GM06990 (cell line): ENCODE results near the gene MYO9A.
"Not testable (repeated sequence)": the region's sequence is repeated elsewhere in the genome, so short reads cannot be mapped to it uniquely, and the experiment has no call there.

Experiments
- DNase-seq: peaks from one replicate; pipeline ENCODE4 v3.0.0-alpha.2; 2011; ENCODE audit not compliant: insufficient read length; ENCODE audit errors: extremely low read depth
- H3K27me3 ChIP-seq: replicated peaks from 2 replicates; pipeline ENCODE4 v1.6.0; 2011; ENCODE audit warnings: low read length; ENCODE audit not compliant: control insufficient read depth, insufficient read depth
- H3K36me3 ChIP-seq: 2 replicates; pipeline ENCODE4 v1.5.1; 2011; ENCODE audit warnings: low read length; ENCODE audit not compliant: control insufficient read depth, insufficient read depth
- H3K4me3 ChIP-seq: replicated peaks from 2 replicates; pipeline ENCODE4 v1.5.1; 2011; ENCODE audit warnings: low read depth, mild to moderate bottlenecking, control low read depth, low read length
- TF ChIP-seq, protein P1 (sequence below): IDR thresholded peaks from 2 replicates; pipeline ENCODE4 v1.5.1; 2011; ENCODE audit warnings: low read length, control low read depth, mild to moderate bottlenecking, inconsistent platforms; ENCODE audit not compliant: insufficient read depth, poor library complexity, severe bottlenecking

MYO9A gene

DNA sequence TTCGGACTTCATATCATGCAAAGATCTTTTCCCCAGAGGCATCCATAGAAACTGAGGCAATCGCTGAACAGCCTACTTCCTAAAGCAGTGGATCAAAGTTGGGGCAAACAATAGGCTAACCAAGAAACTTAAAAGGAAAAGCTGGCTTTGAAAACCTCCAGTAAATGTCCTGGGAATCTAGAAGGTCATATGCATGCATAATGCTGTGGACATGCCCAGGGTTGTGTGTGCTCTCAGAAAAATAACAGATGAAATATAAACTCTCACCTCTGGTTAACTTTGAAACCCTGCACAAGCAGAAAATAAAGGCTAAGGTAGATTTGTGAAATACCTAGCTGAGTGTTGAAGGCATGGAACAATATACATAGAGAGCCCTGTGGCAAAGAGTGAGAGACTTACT is 96.3 kb downstream of the MYO9A start:
- no peak overlapping the region for H3K4me3 ChIP-seq
- no peak for DNase-seq
- H3K27me3 ChIP-seq = no peaks in the 10 kb centered on the region
- TF ChIP-seq, protein P1, sequence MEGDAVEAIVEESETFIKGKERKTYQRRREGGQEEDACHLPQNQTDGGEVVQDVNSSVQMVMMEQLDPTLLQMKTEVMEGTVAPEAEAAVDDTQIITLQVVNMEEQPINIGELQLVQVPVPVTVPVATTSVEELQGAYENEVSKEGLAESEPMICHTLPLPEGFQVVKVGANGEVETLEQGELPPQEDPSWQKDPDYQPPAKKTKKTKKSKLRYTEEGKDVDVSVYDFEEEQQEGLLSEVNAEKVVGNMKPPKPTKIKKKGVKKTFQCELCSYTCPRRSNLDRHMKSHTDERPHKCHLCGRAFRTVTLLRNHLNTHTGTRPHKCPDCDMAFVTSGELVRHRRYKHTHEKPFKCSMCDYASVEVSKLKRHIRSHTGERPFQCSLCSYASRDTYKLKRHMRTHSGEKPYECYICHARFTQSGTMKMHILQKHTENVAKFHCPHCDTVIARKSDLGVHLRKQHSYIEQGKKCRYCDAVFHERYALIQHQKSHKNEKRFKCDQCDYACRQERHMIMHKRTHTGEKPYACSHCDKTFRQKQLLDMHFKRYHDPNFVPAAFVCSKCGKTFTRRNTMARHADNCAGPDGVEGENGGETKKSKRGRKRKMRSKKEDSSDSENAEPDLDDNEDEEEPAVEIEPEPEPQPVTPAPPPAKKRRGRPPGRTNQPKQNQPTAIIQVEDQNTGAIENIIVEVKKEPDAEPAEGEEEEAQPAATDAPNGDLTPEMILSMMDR = no peak
- H3K36me3 ChIP-seq = no peaks in the 10 kb centered on the region

DNA sequence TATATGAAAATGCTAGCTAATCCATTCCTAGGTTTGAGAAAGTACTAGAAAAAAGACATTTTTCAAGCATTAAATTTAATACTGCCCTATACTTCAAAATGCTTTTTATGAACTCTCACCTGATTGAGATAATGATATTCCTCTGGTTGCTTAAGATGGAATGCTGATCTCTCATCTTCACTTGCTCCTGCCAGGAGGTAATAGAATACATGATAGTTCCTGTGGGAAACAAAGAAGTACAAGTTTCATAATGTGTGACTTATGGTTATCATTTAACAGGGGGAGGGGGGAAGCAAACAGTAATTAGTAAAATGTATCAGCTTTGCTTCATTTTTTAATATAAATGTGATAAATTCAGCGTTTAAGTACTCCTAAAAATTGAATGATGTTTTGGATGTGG is 97.2 kb downstream of the MYO9A start:
- H3K27me3 ChIP-seq = no peaks in the 10 kb centered on the region
- no peaks in the 10 kb centered on the region for H3K36me3 ChIP-seq
- H3K4me3 ChIP-seq = no peak overlapping the region
- TF ChIP-seq, protein P1 = no peak
- no peak for DNase-seq

DNA sequence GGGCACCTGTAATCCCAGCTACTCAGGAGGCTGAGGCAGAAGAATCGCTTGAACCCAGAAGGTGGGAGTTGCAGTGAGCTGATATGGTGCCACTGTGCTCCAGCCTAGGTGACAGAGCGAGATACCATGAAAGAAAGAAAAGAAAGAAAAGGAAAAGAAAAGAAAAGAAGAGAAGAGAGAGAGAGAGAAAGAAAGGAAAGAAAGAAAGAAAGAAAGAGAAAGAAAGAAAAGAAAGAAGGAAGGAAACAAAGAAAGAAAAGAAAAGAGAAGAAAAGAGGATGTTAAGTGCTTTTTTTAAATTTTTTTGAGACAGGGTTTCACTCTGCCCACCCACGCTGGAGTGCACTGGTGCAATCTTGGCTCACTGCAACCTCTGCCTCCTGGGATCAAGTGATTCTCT is 103.4 kb downstream of the MYO9A start:
- DNase-seq, H3K27me3 ChIP-seq, H3K36me3 ChIP-seq: not testable (repeated sequence)

DNA sequence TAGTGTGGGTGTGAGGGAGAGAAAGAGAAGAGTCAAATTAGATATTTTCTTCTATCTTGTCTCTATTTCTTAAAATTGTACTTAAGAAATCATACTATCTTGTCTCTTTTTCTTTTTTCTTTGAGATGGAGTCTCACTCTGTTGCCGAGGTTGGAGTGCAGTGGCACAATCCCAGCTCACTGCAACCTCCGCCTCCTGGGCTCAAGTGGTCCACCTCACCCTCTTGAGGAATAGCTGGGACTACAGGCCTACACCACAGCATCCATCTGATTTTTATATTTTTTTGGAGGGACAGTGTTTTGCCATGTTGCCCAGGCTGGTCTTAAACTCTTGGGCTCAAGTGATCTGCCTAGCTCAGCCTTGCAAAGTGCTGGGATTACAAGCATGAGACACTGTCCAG is 104.2 kb downstream of the MYO9A start:
- H3K4me3 ChIP-seq = no peak overlapping the region
- DNase-seq = no peak
- H3K27me3 ChIP-seq = no peaks in the 10 kb centered on the region
- no peaks in the 10 kb centered on the region for H3K36me3 ChIP-seq
- TF ChIP-seq, protein P1 = no peak

More for the DNA sequence above, 103.4 kb downstream of the MYO9A start:
- not testable (repeated sequence) for H3K4me3 ChIP-seq

DNA sequence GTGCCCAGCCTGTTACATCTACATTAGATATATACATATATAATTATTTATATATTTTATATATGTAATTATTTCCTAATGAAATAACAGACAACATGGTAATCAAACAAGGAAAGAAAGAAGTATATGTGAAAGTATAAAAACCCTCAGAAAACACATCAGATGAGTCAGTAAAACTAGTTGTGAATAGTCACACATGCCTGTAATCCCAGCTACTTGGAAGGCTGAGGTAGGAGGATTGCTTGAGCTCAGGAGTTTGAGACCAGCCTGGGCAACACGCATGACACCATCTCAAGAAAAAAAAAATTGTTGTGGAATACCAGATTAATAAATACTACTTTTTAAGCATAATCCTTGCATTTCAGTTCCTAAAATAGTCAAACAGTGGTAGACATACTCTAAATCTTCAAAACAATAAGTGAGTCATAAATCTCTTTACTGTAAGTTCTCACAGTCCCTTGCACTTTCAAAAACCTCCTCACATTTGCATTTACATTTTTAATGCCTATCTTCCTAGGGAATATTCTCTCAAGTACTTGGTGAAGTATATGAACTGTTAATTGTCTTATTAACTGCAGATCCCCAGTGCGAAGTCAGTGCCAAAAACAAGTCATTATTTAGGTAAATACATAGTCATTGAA is 106.5 kb downstream of the MYO9A start:
- Histone ChIP-seq H3K27me3 (no peaks in the 10 kb centered on the region), H3K4me3 (no peak overlapping the region), H3K36me3 (no peaks in the 10 kb centered on the region)
- DNase-seq = no peak
- TF ChIP-seq, protein P1 = no peak

DNA sequence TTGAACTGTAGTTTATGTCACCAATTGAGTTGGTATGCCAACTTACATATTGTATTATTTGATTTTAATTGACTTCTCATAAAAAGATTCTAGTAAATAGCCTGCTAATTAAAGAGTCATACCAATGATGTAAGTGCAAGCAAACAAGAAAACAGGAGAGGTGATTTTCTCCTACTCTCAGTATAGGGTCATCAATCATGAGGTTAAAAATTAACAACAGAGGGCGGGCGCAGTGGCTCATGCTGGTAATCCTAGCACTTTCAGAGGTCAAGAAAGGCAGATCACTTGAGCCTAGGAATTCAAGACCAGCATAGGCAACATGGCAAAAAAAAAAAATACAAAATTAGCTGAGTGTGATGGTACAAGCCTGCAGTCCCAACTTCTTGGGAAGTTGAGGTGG is 108.7 kb downstream of the MYO9A start:
- no peaks in the 10 kb centered on the region for H3K36me3 ChIP-seq
- TF ChIP-seq, protein P1 = no peak
- no peaks in the 10 kb centered on the region for H3K27me3 ChIP-seq
- no peak overlapping the region for H3K4me3 ChIP-seq
- DNase-seq = no peak
